Transverse colon (tissue), 4 donors: Measurements from ENCODE around the gene RHOT2.

Source experiments
- EP300 ChIP-seq: sonication (generic); formaldehyde crosslinking; IDR thresholded peaks from one replicate; pipeline ENCODE4 v1.6.1; 2017; ENCODE audit warnings: antibody characterized with exemption, low read depth
- POLR2A ChIP-seq: fragments of 450-650 bp; IDR thresholded peaks from one replicate; pipeline ENCODE4 v1.6.1; 2016; ENCODE audit warnings: antibody characterized with exemption, mild to moderate bottlenecking, moderate library complexity
- POLR2AphosphoS5 ChIP-seq, 3 donors: sonication (generic); formaldehyde crosslinking; IDR thresholded peaks; one replicate each; pipeline ENCODE4 v1.6.1; 2016; ENCODE audit warnings: antibody characterized with exemption in 3 of 3
- TF ChIP-seq, protein P1 (sequence below), 5 experiments: fragments of 200-600 bp in 3 of 5; fragments of 450-650 bp in 2 of 5; sonication (generic) in 3 of 5; IDR thresholded peaks; 1 replicate in 2 of 5; 2 replicates in 3 of 5; pipeline ENCODE4 v1.5.1; 2016 to 2017; ENCODE audit warnings: antibody characterized with exemption in 5 of 5, inconsistent platforms in 3 of 5, mild to moderate bottlenecking in 2 of 5, moderate library complexity in 1 of 5

DNA sequence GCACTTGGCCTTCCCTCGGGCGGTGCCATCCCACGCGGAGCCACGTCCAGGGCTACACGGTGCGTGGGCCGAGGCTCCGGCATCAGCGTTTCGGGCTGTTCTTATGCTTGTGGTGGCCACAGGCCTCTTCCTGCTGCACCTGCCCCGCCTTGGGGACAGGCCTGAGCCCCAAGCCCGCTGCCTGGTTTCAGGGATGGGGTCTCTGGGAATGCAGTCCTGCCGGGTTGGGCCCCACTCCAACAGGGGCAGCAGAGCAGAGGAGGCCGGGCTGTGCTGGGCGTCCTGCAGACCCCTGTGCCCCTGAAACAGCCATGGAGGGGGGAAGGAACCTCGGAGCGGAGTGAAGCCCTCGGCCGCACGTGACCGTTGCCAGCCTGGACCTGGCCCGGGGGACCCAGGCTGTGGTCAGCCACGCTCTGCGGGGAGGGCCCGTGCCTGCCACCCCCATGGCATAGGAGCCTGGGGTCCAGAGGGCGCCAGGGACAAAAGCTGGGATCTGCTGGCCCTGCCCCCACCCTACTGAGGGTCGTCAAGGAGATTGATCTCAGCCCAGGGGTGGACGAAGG, 37.6 kb upstream of the RHOT2 start:
- TF ChIP-seq, protein P1, sequence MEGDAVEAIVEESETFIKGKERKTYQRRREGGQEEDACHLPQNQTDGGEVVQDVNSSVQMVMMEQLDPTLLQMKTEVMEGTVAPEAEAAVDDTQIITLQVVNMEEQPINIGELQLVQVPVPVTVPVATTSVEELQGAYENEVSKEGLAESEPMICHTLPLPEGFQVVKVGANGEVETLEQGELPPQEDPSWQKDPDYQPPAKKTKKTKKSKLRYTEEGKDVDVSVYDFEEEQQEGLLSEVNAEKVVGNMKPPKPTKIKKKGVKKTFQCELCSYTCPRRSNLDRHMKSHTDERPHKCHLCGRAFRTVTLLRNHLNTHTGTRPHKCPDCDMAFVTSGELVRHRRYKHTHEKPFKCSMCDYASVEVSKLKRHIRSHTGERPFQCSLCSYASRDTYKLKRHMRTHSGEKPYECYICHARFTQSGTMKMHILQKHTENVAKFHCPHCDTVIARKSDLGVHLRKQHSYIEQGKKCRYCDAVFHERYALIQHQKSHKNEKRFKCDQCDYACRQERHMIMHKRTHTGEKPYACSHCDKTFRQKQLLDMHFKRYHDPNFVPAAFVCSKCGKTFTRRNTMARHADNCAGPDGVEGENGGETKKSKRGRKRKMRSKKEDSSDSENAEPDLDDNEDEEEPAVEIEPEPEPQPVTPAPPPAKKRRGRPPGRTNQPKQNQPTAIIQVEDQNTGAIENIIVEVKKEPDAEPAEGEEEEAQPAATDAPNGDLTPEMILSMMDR (IDR thresholded peaks at IDR 0.05), result no peak
- TF ChIP-seq POLR2A (no peak), EP300 (no peak), POLR2AphosphoS5 (IDR thresholded peaks at IDR 0.05) (no peak)
